GM12874 (cell line): Measurements from ENCODE around the gene XPO4.

Source experiments
- CTCF ChIP-seq: IDR thresholded peaks from 2 replicates; pipeline ENCODE4 v1.5.1; 2011; ENCODE audit warnings: low read depth, mild to moderate bottlenecking, control low read depth, low read length, moderate library complexity; ENCODE audit not compliant: insufficient read depth

Gene XPO4

GRCh38 chr13:20801707-20802106, 100.8 kb downstream of the XPO4 start:
- TF ChIP-seq CTCF = no peak

- TF ChIP-seq CTCF = no peak
Measured at GRCh38 chr13:20799726-20800416, 102.7 kb downstream of the XPO4 start.

GRCh38 chr13:20798027-20798426, 104.5 kb downstream of the XPO4 start:
- TF ChIP-seq CTCF = no peak

- TF ChIP-seq CTCF = no peak
Measured at GRCh38 chr13:20796791-20797508, 105.6 kb downstream of the XPO4 start.

- TF ChIP-seq CTCF = no peak
Measured at GRCh38 chr13:20789665-20790064, 112.9 kb downstream of the XPO4 start.

- no peak for TF ChIP-seq CTCF
Measured at GRCh38 chr13:20788312-20788711, 114.2 kb downstream of the XPO4 start.

- TF ChIP-seq CTCF = no peak
Measured at GRCh38 chr13:20787180-20787579, 115.4 kb downstream of the XPO4 start.
